LNCAP (cell line): ENCODE data around the gene CELF4.

Experiments
- TF ChIP-seq, protein P1 (sequence below): fragments of 450-650 bp; IDR thresholded peaks from 2 replicates; pipeline ENCODE4 v1.5.1; 2017; ENCODE audit warnings: mild to moderate bottlenecking

The CELF4 gene

DNA sequence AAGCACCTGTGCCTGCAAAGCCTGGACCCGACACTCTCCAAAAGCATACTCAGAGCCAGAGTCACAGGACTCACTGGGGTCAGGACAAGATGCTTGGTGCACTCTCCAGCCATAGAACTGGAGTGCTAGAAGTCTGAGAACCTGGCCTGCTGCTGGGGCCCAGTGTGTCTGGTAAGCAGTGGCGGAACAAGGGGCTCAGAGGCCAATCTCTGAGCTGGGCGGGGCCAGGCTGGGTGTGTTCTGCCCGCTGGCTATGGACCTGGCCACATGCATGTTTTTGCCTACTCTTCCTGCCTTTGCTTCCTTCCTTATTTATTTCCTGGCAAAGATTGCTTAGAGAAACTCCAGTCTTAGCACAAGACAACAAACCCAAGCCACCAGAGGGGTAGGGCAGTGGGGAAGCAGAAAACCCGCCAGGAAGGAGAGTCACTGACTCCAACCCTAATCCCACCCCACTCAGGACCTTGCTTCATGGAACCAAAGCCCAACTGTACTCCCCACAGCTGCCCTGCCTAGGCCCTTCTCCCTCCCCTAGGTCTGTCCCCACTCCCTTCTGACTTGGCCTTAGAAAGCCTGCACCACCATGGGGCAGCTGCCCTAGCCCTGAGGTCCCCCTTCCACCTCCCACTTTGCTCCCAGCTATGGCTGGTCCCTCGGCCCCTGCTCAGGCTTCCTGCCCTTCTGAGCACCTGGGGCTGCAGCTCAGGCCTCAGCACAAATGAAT lies 315.5 kb downstream of the CELF4 start:
- TF ChIP-seq, protein P1, sequence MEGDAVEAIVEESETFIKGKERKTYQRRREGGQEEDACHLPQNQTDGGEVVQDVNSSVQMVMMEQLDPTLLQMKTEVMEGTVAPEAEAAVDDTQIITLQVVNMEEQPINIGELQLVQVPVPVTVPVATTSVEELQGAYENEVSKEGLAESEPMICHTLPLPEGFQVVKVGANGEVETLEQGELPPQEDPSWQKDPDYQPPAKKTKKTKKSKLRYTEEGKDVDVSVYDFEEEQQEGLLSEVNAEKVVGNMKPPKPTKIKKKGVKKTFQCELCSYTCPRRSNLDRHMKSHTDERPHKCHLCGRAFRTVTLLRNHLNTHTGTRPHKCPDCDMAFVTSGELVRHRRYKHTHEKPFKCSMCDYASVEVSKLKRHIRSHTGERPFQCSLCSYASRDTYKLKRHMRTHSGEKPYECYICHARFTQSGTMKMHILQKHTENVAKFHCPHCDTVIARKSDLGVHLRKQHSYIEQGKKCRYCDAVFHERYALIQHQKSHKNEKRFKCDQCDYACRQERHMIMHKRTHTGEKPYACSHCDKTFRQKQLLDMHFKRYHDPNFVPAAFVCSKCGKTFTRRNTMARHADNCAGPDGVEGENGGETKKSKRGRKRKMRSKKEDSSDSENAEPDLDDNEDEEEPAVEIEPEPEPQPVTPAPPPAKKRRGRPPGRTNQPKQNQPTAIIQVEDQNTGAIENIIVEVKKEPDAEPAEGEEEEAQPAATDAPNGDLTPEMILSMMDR, result no peak

DNA sequence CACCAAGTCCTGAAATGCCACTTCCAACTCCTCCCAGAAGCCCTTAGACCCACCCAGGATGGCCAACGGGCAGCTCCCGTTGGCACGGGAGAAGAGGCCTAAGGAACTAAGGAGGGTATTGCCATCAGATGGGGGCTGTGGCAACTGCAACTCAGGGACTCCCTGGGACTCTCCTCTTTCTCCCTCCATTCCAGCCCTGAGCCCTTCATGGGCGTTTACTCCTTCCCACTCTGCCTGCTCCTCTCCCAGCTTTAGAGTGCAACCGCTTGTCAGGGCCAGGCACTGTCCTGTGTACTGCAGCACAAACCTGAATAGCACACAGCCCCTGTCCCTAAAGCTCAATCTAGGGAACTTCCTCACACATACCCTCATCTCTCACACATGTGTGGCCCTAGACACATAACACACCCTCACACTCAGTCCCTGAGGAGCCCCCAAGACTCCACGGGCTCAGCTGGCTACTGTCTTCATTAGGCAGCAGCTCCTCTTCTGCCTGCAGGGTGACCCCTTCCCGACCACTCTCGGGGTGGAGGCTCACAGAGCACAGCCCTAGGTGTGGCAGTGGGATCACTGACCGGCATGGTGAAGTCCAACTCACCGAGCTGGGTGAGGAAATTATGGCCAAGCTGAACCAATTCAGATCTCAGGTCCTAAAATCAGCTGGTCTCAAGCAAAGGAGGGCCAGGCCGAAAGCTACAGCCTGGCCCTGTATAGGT lies 316.3 kb downstream of the CELF4 start:
- TF ChIP-seq, protein P1, result no peak

DNA sequence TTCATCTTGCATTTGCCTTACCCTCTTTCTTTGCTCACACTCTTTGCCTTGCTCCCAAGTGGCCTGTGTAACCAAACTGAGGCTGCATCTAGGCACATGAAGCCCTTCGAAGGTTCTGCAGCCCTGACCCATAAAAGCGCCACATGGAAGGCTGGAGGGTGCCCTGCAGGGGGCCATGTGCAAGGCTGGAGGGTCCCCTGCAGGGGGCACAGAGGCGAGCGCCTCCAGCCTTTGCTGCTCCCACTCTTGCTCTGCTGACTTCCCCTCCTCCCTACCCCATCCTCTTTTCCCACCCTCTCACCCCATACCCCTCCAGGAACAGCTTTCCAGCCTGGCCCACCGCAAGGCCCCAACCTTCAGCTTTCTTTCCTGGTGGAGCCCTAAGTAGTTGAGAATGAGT lies 317.3 kb downstream of the CELF4 start:
- TF ChIP-seq, protein P1, result no peak

DNA sequence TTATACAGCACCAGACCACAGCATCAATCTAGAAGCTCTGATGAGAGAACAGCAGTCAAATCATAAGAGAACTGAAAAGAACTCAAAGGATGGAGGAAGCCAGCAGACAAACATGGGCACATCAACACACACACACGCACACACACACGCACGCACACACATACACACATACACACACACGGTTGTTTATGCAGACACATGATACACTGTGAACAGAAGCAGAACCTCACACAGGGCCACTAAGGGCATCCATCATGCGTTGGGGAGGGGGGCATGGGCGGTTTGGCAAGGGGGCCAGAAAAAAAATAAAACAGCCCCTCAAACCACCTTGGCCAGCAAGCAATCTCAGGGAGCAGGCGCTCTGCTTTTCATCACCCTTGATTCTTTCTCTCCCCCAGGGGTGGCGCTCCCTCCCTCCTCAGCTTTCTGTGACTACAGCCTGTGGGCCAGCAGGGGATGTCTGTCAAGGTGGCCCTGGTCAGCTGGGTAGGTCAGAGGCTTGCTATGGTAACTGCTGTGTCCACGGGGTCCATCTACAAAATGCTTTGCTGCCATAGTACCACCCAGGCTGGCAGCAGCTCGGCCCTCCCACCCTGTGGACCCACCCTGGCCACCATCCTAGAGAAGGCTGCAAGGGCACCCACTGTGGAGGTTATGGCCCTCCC lies 318.0 kb downstream of the CELF4 start:
- TF ChIP-seq, protein P1, result no peak

DNA sequence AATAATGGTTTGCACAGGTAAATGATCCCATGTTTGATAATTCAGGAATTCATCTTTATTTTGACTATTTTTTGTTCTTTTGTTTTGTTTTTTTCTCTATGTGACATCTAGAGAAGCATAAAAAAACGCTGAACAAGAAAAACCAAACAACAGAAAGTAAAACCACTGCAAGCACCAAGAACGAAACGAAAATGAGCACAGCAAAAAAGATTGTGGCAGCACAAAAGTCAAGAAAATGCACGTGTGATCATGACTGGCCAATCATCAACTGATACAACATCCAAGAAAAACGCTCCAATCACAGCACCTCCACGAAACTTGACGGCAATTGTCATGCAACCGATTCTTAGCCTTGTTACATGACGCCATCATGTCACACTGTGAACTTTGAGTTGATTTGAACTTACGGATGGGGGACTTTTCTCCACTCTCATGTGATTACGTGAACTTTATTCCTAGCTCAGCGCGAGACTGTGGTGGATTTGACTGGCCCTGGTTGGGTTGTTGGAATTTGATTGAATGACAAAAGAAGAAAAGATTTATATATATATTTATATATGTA lies 318.7 kb downstream of the CELF4 start:
- TF ChIP-seq, protein P1, result no peak

DNA sequence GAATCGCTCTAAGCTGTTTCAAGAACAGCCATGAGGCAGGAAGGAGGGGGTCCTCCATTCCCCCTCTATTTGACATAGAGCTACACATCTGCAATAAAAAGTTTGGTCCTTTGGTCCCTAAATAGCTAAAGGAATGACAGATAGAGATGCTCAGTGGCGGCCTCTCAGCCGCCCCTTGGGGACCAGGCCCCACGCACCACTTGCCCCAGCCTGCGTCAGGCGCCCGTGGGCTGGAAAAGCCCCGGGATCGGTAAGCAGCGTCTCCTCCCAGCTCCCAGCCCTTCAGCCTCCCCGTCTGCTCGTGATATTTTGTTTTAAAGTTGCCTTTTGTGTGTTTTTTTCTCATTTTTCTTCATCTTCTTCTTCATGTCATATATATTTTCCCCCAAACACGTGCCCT lies 321.0 kb downstream of the CELF4 start:
- TF ChIP-seq, protein P1, result no peak

DNA sequence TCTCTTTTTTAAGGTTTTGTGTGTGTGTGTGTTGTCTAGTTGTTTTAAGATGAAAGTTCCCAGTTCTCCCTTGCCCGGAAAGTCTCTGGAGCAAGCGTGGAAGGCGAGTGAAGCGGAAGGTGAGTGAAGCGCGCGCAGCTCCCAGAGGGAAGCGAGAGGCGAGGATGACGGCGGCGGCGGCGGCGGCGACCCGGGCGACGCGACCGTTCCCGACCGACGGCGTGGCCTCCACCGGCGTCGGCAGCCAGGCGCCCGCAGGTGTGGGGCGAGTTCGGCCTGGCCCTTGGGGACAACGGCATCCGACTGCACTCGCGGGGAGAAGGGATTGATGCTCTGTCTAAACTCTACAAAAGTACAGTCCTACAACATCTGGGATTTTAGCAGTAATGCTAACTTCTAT lies 321.9 kb downstream of the CELF4 start:
- TF ChIP-seq, protein P1, result no peak
